ACHN (cell line): ENCODE measurements around the gene DBNL.
"Not testable (repeated sequence)": the region's sequence is repeated elsewhere in the genome, so short reads cannot be mapped to it uniquely, and the experiment has no call there.

Experiments used
- DNase-seq: peaks from one replicate; pipeline ENCODE4 v3.0.0-alpha.2; 2015
- in situ Hi-C: cut with HindIII; loops from 2 replicates; pipeline ENCODE4 v1.10.0; 2017; ENCODE audit warnings: low sequenced_read_pairs, low pct_ligation_motif_present, low pct_unique_long_range_greater_than_20kb

The DBNL gene

DNA sequence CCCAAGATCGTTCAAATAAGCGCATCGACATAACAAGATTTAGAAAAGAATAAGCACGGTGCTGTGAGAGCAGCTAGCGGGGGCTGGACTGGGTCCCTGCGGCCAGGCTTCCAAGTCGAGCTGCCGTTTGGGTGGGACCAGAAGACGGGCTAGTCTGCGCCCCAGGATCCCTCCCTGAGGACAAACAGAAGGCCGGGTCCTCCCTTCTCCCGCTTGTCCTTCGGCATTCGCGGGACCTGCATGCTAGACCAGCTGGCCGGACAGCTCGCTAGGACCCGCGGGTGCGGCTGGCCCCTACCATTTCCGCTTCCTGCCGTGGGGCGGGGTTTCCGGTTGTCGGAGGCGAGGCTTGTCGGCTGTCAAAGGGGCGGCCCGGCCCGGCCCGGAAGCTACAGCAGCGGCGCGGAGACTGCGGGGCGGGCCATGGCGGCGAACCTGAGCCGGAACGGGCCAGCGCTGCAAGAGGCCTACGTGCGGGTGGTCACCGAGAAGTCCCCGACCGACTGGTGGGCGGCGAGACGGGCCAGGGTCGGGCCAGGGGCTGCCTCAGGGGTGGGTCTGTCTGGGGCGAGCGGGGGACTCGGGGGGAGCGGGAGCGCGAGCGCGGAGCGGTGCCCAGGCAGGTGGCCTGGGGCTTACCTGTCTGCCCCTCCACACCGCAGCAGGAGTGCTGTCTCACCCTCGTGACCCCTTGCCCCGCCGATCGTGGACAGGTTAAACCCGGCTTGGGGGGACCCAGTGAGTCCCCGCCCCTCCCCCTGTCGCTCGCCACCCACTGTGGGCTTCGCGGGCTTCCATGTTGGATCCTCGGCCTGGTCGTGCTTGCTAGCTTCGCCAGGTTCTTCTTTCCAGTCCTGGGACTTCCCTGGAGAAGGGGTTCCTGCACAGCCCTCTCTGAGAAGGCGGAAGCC is at the start of gene DBNL:
TSS of gene DBNL (plus strand) at position 388 of the 911 bp plus-strand sequence. CDS start at position 424, 36 bp downstream.
- peak; percentile 95 for DNase-seq
- in situ Hi-C loops: no loop called here

DNA sequence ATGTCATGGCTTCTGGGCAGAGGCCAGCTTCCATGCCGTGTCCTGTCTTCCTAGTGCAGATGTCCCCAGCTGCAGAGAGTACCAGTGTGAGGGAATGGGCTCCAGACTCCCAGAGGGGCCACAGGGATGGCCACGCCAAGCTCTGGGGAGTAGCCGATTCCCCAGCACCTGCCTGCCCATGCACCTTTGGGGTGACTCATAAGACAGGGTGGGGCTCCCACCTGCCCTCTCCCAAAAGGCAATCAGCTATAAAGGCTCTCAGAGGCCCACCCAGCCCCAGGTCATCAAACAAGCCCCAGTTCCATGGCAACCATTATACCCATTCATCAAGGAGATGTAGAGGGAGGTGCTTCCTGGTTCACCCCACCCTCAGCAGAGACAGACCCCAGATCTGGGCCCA is 47.0 kb upstream of the DBNL start, which contains the start of gene SPDYE1:
TSS of gene SPDYE1 (plus strand) at position 366 of the 400 bp plus-strand sequence. CDS start 2,053 bp downstream, outside the sequence.
- DNase-seq, in situ Hi-C loops: not testable (repeated sequence)

DNA sequence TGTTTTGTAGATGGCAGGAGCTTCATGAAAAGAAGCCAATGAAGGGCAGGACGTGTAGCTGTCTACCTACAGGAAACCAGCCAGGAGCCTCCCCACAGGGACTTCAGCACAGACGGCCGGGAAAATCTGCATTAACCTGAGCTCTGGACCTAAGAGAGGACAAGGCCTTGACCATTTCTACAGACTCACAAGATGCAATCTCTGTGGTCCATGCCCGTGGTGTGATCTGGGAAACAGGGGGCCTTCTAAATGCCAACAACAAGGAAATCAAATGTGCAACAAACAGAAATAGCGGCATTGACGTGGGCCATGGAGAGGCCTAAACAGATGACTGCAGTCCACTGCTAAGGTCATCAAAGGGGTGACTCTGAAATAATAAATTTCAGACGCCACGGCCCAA is 32.4 kb upstream of the DBNL start:
- in situ Hi-C loops, DNase-seq: not testable (repeated sequence)

DNA sequence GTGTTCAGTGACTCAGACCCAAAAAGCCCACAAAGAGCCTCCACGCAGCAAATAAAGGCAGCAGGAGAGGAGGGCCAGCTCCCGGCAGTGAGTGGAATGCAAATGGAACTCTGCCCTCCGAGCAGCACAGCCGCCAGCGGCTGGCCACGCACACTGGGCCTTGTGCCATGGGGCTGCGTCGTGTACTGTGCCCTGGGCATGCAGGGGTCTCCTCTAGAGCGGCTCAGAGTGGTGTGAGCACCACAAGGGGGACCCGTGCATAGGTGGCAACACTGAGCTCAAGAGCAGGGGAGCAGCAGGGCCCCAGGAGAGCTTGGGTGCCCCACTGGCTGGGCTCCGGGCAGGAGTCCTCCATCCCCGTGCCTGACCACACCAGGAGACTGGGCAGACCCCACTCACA is 29.4 kb upstream of the DBNL start:
- in situ Hi-C loops, DNase-seq: not testable (repeated sequence)

DNA sequence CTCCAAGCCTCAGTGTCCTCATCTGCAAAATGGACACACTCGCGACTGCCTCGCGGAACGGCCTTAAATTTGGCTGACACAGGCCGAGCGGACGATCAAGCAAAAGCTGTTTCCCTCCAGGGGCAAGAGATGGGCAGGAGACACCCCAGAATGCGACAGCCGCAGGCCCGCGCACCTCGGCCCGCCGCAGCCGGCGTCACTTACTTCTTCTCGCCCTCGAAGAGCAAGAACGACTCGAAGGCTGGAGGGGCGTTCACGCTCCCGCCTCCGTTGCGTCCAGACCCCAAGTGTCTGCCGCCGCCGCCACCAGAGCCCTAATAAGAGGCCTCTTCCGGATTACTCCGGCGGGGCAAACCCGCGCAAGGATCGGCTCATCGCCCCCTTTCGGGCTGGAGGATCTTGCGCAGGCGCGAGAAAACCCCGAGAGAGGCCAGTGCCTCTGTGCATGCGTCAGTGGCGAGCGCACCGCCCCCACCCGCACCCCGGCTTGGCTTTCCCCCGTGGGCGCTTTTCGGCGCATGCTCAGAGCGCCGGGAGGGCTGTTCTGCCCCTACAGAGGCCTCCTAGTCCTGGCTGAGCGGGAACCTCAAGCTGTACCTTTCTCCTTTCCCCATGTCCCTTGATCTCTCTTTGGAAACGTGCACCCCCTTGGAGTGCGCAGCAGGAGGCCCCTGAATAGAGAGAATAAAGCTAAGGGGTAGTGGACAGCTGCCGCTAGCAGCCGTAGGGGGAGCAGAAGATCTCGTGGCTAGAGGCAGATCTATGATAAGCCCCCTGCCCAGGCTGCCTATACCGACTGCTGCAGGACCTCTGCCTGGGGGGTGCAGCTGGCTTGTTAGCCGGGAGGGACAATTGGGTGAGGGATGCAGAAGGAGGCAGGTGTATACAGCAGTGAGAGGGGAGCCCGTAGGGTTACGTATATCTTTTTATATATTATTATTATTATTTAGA is 25.4 kb upstream of the DBNL start:
- in situ Hi-C loops: not testable (repeated sequence)

DNA sequence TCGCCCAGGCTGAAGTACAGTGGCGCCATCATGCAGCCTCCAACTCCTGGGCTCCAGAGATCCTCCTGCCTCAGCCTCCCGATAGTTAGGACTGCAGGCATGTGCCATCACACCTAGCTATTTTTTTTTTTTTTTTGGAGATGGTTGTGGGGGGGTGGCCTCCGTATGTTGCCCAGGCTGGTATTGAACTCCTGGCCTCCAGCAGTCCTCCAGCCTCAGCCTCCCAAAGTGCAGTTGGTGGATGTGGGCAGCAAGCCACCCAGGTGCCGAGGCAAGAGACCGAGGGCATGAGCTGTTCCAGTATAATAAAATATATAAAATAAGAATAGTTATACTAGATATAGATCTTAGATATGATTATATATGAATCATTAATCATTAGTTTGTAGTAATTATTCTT is 24.7 kb upstream of the DBNL start:
- in situ Hi-C loops: not testable (repeated sequence)

More for the DNA sequence above, 25.4 kb upstream of the DBNL start:
- DNase-seq: peak; percentile 99

DNA sequence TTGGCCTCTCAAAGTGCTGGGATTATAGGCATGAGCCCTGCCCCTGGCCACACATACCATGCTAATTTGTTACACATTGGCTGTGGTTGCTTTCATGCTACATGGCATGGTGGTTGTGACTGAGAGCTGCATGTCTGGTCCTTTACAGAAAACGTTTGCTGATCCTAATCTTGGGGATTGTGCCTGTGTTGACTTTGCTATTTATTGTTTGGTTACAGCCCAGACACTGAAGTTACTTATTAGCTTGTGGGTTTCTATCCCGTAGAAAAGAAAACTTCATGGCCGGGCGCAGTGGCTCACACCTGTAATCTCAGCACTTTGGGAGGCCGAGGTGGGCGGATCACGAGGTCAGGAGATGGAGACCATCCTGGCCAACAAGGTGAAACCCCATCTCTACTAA is 22.4 kb upstream of the DBNL start:
- DNase-seq, in situ Hi-C loops: not testable (repeated sequence)

More for the DNA sequence above, 24.7 kb upstream of the DBNL start:
- not testable (repeated sequence) for DNase-seq

DNA sequence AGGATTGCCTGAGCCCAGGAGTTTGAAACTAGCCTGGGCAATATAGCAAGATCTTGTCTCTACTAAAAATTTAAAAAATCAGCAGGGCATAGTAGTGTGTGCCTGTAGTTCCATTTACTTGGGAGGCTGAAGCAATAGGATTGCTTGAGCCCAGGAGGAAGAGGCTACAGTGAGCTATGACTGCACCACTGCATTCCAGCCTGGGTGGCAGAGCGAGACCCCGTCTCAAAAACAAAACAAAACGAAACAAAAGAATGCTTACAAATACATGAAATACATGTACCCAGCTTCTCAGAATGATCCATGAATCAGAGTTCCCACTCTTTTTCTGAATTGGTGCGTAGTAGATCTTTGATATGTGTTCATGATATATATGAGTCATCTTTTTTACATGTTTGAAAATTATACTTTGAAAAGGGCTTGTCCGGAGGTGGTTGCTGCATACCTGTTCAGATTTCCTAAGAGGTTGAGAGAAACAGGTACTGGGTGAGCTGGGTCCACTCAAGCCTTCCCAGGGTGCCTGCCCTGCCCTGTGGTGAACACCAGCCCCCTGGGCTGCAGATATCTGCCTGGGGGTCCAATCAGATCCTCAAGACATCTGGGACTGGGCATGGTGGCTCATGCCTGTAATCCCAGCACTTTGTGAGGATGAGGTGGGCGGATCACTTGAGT is 21.6 kb upstream of the DBNL start:
- in situ Hi-C loops: not testable (repeated sequence)

DNA sequence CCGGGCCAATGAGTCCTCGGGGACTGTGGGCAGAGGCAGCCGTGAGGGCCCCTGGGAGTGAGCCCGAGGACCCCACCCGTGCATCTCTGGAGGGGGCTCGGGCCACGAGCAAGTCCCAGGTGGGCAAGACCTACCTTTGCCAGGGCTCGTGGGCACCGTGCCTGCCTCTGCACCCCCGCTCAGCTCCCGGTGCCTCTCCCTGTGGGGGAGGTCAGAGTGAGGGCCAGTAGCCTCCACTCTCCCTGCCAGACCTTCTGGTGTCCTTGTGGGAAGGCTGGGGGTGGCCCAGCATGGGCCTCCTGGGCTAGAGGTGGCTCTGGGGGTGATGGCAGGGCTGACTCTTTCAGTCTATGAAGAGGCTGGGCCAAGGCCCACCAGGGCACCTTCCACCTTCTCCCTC is 15.1 kb upstream of the DBNL start:
- DNase-seq, in situ Hi-C loops: not testable (repeated sequence)

More for the DNA sequence above, 21.6 kb upstream of the DBNL start:
- not testable (repeated sequence) for DNase-seq

DNA sequence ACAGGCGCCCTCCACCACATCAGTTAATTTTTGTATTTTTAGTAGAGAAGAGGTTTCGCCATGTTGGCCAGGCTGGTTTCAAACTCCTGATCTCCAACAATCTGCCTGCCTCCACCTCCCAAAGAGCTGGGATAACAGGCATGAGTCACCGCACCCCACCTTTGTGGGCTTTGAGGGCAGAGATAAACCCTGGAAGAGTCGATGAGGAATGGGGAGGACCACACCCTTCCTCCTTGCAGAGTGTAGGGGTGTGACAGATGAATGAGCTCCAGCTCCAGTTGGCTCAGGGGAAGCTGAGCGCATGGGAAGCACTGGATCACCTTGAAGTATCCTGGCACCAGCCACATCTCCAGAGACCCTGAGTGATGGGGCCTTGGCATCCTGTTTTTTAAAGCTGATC is 14.5 kb upstream of the DBNL start:
- in situ Hi-C loops, DNase-seq: not testable (repeated sequence)

DNA sequence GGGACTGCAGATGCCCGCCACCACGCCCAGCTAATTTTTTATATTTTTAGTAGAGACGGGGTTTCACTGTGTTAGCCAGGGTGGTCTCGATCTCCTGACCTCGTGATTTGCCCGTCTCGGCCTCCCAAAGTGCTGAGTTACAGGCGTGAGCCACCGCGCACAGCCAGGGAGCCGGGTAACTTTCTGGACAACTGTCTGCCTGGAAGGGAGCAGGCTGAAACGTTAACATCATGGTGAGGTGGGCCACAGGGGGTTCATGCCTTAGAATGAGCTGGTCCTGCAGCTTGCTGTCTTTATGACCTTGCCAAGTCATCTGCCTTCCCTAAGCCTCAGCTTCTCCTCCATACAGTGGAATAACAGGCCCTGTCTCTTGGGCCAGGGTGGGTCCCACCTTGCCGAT is 13.2 kb upstream of the DBNL start:
- DNase-seq, in situ Hi-C loops: not testable (repeated sequence)

DNA sequence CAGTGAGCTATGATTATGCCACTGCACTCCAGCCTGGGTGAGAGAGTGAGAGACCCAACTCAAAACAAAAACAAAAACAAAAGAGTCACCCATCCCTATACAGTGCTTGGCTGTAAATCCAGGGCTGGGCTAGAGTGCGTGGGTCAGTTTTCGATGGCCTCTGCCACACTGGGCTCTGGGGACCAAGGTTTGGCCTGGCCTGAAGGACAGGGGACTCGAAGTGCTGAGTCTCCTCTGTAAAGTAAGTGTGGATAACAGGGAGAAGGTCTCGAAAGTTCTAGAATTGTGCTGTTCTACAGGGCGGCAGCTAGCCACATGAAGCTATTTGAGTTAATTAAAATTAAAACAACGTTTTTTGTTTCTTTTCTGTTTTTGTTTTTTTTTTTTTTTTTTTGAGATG is 12.5 kb upstream of the DBNL start:
- DNase-seq, in situ Hi-C loops: not testable (repeated sequence)

DNA sequence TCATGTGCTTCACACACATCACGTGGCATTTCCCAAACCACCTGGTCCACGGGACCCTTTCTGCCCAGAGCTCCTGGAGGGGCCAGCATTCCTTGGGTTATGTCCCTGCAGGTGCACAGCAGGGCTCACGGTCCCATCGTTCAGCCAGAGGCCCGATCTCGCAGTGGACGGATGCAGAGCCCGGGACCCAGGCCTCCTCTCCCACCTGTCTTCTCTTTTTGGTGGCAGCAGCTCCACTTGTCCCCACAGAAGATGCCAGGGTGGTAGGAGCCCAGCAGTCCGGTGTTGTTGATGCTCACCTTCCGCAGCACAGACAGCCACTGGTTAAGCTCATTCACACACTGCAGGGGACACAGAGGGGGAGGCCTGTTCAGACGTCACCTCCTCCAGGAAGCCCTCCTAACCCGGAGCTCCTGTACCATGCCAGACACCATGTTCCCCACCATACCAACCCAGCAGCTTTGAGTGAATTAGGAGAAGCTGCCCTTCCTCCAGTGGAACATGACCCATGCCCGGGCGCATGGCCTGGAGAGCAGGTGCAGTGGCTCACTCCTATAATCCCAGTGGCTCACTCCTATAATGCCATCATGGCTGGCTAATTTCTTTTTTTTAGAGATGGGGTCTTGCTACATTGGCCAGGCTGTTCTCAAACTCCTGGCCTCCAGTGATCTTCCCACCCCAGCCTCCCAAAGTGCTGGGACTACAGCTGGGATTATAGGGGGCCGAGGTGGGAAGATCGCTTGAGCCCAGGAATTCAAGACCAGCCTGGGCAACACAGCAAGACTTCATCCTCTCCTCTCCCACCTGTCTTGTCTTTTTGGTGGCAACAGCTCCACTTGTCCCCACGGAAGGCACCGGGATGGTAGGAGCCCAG is 10.3 kb upstream of the DBNL start:
- DNase-seq, in situ Hi-C loops: not testable (repeated sequence)

DNA sequence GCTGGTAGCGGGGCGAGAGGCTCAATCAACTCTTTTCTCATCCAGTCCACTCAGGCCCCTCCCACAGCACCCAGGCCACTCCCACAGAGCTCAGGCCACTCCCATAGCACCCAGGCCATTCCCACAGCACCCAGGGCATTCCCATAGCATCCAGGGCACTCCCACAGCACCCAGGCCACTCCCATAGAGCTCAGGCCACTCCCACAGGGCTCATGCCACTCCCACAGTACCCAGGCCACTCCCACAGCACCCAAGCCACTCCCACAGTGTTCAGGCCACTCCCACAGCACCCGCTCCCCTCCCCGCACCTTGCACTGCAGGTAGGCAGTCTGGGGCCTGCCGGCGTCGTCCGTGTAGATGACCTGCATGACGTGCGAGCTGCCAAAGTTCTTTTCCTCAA is 8.1 kb upstream of the DBNL start:
- in situ Hi-C loops: not testable (repeated sequence)
- DNase-seq: peak; percentile 36

DNA sequence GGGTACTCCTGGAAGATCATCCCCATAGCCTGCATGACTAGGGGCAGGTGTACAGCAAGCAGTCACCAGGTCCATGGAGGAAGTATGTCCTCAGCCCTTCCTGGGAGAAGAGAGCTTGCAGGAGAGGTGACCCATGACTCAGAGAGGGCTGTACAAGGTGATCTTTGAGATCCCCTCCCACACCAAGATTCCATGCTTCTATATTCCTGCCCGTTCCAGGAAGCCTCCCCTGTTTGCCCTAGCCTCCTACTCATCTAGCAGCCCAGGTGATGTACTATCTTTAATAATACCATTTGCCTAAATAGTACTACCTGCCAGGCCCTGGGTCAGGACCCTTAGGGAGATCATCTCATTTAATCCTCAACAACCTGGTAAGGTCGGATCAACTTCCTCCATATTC is 6.6 kb upstream of the DBNL start:
- DNase-seq, in situ Hi-C loops: not testable (repeated sequence)

DNA sequence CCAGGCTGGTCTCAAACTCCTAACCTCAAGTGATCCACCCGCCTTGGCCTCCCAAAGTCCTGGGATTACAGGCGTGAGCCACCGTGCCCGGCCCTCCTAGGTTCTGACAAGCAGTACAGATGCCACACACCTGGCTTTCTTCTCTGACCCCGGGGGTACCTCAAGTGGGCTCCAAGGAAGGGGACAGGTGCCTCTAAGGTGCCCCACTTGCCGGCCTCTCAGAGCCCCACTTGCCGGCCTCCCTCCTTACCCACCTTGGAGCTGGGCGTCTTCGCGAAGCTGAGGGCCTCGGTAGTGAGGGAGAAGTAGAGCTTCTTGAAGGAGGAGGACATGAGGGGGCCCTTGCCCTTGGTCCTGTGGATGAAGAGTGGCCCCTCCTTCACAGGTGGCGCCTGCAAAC is 5.9 kb upstream of the DBNL start:
- DNase-seq, in situ Hi-C loops: not testable (repeated sequence)

DNA sequence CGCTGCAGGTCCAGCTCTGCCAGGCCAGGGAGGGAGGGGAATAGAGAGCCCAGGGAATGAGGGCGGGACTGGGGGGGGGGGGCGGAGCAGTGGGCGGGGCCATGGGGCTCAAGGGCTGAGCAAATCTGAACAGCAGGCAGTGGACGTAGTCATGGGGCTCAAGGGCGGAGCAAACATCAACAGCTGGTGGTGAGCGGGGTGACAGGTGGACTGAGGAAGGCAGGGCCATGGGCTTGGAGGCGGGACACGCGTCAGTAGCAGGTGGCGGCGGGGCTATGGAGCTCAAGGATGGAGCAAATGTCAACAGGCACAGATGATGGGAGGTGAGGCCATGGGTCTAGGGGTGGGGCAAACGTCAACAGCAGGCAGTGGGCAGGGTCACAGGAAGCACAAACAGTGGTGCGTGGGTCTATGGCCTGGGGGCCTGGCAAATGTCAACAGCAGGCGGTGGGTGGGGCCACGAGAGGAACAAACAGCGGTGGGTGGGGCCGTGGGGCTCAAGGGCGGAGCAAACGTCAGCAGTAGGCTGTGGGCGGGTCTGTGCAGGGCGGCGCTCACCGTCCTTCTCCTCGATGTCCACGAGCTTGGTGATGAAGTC is 5.4 kb upstream of the DBNL start:
- peak; percentile 81 for DNase-seq
- in situ Hi-C loops: not testable (repeated sequence)
